Fibroblast of lung (primary cell): Measurements from ENCODE around the gene ART1. TPM values are rescaled to one million over a fixed set of nuclear protein-coding genes. Genes with fewer than 3 reads are reported as not detected.

Source experiments
- DNase-seq, 2 donors: peaks; one replicate each; pipeline versions ENCODE4 v3.0.0 to v3.0.0-alpha.2; 2010; ENCODE audit warnings: low read depth in 2 of 2
- H2AFZ ChIP-seq: 2 replicates; pipeline ENCODE4 v1.5.1; 2012; ENCODE audit warnings: low read length, control low read depth, inconsistent platforms
- H3K27ac ChIP-seq: 2 replicates; pipeline ENCODE4 v1.5.1; 2011; ENCODE audit warnings: low read length, control low read depth; ENCODE audit not compliant: insufficient read depth
- H3K27me3 ChIP-seq: 2 replicates; pipeline ENCODE4 v1.5.1; 2011; ENCODE audit warnings: mild to moderate bottlenecking, low read length; ENCODE audit not compliant: control insufficient read depth, insufficient read depth
- H3K36me3 ChIP-seq: 2 replicates; pipeline ENCODE4 v1.5.1; 2011; ENCODE audit warnings: low read length; ENCODE audit not compliant: control insufficient read depth, insufficient read depth
- H3K4me1 ChIP-seq: 2 replicates; pipeline ENCODE4 v1.5.1; 2011; ENCODE audit warnings: low read length; ENCODE audit not compliant: control insufficient read depth, insufficient read depth; ENCODE audit errors: extremely low read depth
- H3K4me2 ChIP-seq: 2 replicates; pipeline ENCODE4 v1.5.1; 2011; ENCODE audit warnings: low read length, control low read depth; ENCODE audit not compliant: insufficient read depth; ENCODE audit errors: extremely low read depth
- H3K4me3 ChIP-seq, 4 experiments: fragments of 200-600 bp in 1 of 4; sonication (generic) in 1 of 4; replicated peaks in 1 of 4; 2 replicates each; pipeline ENCODE4 v1.5.1; 2011 to 2016; ENCODE audit warnings: low read length in 4 of 4, low read depth in 3 of 4, mild to moderate bottlenecking in 3 of 4, control low read depth in 2 of 4, inconsistent platforms in 1 of 4, mixed read lengths in 1 of 4; ENCODE audit not compliant: insufficient read depth in 1 of 4; ENCODE audit errors: control extremely low read depth in 1 of 4
- H3K79me2 ChIP-seq: 2 replicates; pipeline ENCODE4 v1.5.1; 2012; ENCODE audit warnings: mild to moderate bottlenecking, low read length, inconsistent platforms; ENCODE audit not compliant: control insufficient read depth, insufficient read depth
- H3K9ac ChIP-seq: 2 replicates; pipeline ENCODE4 v1.5.1; 2011; ENCODE audit warnings: mild to moderate bottlenecking, low read length, control low read depth; ENCODE audit not compliant: insufficient read depth
- H3K9me3 ChIP-seq: 2 replicates; pipeline ENCODE4 v1.5.1; 2012; ENCODE audit warnings: low read depth, low read length; ENCODE audit not compliant: control insufficient read depth, insufficient read depth
- H4K20me1 ChIP-seq: 2 replicates; pipeline ENCODE4 v1.5.1; 2011; ENCODE audit warnings: low read length; ENCODE audit not compliant: control insufficient read depth, insufficient read depth; ENCODE audit errors: extremely low read depth
- CTCF ChIP-seq, 2 donors: IDR thresholded peaks in 1 of 2; conservative IDR thresholded peaks in 1 of 2; 1 replicate in 1 of 2; 2 replicates in 1 of 2; pipeline ENCODE4 v1.5.1; 2011 to 2012; ENCODE audit warnings: low read length in 2 of 2, control low read depth in 1 of 2, inconsistent platforms in 1 of 2, low read depth in 1 of 2, mild to moderate bottlenecking in 1 of 2
- EZH2 ChIP-seq: IDR thresholded peaks from 2 replicates; pipeline ENCODE4 v1.5.1; 2012; ENCODE audit warnings: low read length, control low read depth, mild to moderate bottlenecking; ENCODE audit errors: missing control alignments
- polyA plus RNA-seq, 2 donors: library from polyadenylated mRNA; depleted of rRNA in 1 of 2; stranded (reverse) in 1 of 2; unstranded in 1 of 2; fragments of >200 nt; gene quantifications; 2 replicates each; pipeline ENCODE4 v1.2.1, GENCODE V29; 2011 to 2012; ENCODE audit warnings: missing spikeins in 1 of 2
- total RNA-seq: library from RNA; depleted of rRNA; stranded (reverse); fragments of >200 nt; gene quantifications from 2 replicates; pipeline ENCODE4 v1.2.1, GENCODE V29; 2014

The ART1 gene
- total and polyA plus RNA-seq, 2 donors (not counting 1 experiment from before 2014, with no cell fraction given), result not detected

- no peak overlapping the region for H3K4me3 ChIP-seq
- H3K27ac ChIP-seq, result no peak overlapping the region
- DNase-seq, result no peak
- H3K4me2 ChIP-seq, result no peak overlapping the region
- H3K4me1 ChIP-seq, result no peaks in the 10 kb centered on the region
- no peak overlapping the region for H3K9ac ChIP-seq
- H2AFZ ChIP-seq, result no peak overlapping the region
- H3K27me3 ChIP-seq, result no peaks in the 10 kb centered on the region
- TF ChIP-seq CTCF (conservative IDR thresholded peaks at IDR 0.05 in 1 of 2, IDR thresholded peaks at IDR 0.05 in 1 of 2; ENCODE audit: low read depth in 1 of 2, low read length in 2 of 2), result no peak
- H3K36me3 ChIP-seq, result peaks cover 6% of the 10 kb centered on the region
- H4K20me1 ChIP-seq, result no peaks in the 10 kb centered on the region
- H3K9me3 ChIP-seq, result no peaks in the 10 kb centered on the region
- no peaks in the 10 kb centered on the region for H3K79me2 ChIP-seq
These were observed 55.5 kb downstream of the ART1 start for GRCh38 chr11:3700410-3700809.

DNA sequence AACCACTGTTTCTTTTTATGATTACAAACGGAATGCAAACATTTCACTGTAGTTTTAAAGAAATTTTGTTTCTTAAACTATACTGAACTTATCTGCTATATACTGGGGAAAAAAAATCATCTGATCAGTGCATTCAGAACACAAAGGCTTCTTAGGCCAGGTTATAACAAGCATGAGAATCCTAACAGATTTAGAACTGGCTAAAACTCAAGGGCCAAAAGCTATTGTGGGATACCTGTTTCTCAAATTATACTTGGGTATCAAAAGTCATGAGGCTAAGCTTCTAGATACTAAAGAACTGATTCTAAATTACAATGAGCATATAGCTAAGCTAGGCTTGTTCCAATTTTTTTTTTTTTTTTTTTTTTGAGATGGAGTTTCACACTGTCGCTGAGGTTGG is 56.0 kb downstream of the ART1 start:
- H3K9ac ChIP-seq, result no peak overlapping the region
- H3K36me3 ChIP-seq, result peaks cover 3% of the 10 kb centered on the region
- TF ChIP-seq CTCF (conservative IDR thresholded peaks at IDR 0.05 in 1 of 2, IDR thresholded peaks at IDR 0.05 in 1 of 2; ENCODE audit: low read depth in 1 of 2, low read length in 2 of 2) (no peak), EZH2 (no peak)

GRCh38 chr11:3703383-3703782 is 58.5 kb downstream of the ART1 start:
- Histone ChIP-seq H3K79me2 (no peaks in the 10 kb centered on the region), H3K9me3 (no peaks in the 10 kb centered on the region), H3K9ac (no peak overlapping the region), H3K4me2 (no peak overlapping the region), H3K36me3 (peaks cover 5% of the 10 kb centered on the region), H2AFZ (no peak overlapping the region), H3K4me3 (no peak overlapping the region), H3K4me1 (no peaks in the 10 kb centered on the region), H4K20me1 (no peaks in the 10 kb centered on the region), H3K27me3 (no peaks in the 10 kb centered on the region), H3K27ac (no peak overlapping the region)
- TF ChIP-seq CTCF (conservative IDR thresholded peaks at IDR 0.05 in 1 of 2, IDR thresholded peaks at IDR 0.05 in 1 of 2; ENCODE audit: low read depth in 1 of 2, low read length in 2 of 2) (no peak), EZH2 (no peak)
- DNase-seq, result no peak

More for the DNA sequence above, 56.0 kb downstream of the ART1 start:
- Histone ChIP-seq H3K4me2 (no peak overlapping the region), H3K79me2 (no peaks in the 10 kb centered on the region), H3K4me1 (no peaks in the 10 kb centered on the region), H3K9me3 (no peaks in the 10 kb centered on the region), H3K4me3 (no peak overlapping the region), H3K27me3 (no peaks in the 10 kb centered on the region), H3K27ac (no peak overlapping the region), H2AFZ (no peak overlapping the region), H4K20me1 (no peaks in the 10 kb centered on the region)
- DNase-seq, result no peak
